GM21447 (cell line): ENCODE measurements around the gene TEFM.
"Not testable (repeated sequence)": the region's sequence is repeated elsewhere in the genome, so short reads cannot be mapped to it uniquely, and the experiment has no call there.

Experiments used
- ATAC-seq: cut with Tn5 transposase; IDR thresholded peaks from one replicate; pipeline ENCODE4 v1.9.1; 2021; ENCODE audit not compliant: unreplicated experiment

Gene TEFM

GRCh38 chr17:30906101-30906911 lies at the start of gene TEFM:
TSS of gene TEFM (minus strand) at chr17:30906238. CDS start at chr17:30906198, 40 bp downstream.
- peak; percentile 85 for ATAC-seq

- no peak for ATAC-seq
These were observed 48.2 kb upstream of the TEFM start for GRCh38 chr17:30954046-30954830.

- no peak for ATAC-seq
These were observed 46.8 kb upstream of the TEFM start for GRCh38 chr17:30952638-30953393.

GRCh38 chr17:30950669-30951399 lies 44.8 kb upstream of the TEFM start:
- no peak for ATAC-seq

GRCh38 chr17:30950189-30950588 lies 44.2 kb upstream of the TEFM start:
- no peak for ATAC-seq

GRCh38 chr17:30947796-30948195 lies 41.8 kb upstream of the TEFM start:
- ATAC-seq: no peak

GRCh38 chr17:30942308-30943079 lies 36.5 kb upstream of the TEFM start:
- no peak for ATAC-seq

- no peak for ATAC-seq
These were observed 33.1 kb upstream of the TEFM start for GRCh38 chr17:30939051-30939689.

- no peak for ATAC-seq
These were observed 27.9 kb upstream of the TEFM start for GRCh38 chr17:30933966-30934365.

- ATAC-seq: not testable (repeated sequence)
These were observed 25.5 kb upstream of the TEFM start for GRCh38 chr17:30931582-30931981.

GRCh38 chr17:30930495-30930894 lies 24.5 kb upstream of the TEFM start:
- no peak for ATAC-seq

GRCh38 chr17:30929861-30930260 lies 23.8 kb upstream of the TEFM start:
- ATAC-seq: not testable (repeated sequence)

- ATAC-seq: no peak
These were observed 23.1 kb upstream of the TEFM start for GRCh38 chr17:30929081-30929633.

GRCh38 chr17:30928584-30928983 lies 22.5 kb upstream of the TEFM start:
- no peak for ATAC-seq

GRCh38 chr17:30927756-30928155 lies 21.7 kb upstream of the TEFM start:
- no peak for ATAC-seq

GRCh38 chr17:30926516-30926915 lies 20.5 kb upstream of the TEFM start:
- no peak for ATAC-seq

GRCh38 chr17:30924341-30924740 lies 18.3 kb upstream of the TEFM start:
- no peak for ATAC-seq

- no peak for ATAC-seq
These were observed 16.4 kb upstream of the TEFM start for GRCh38 chr17:30922235-30923030.
